Panc1 (cell line): ENCODE measurements around the gene NCK2.

Experiments
- CTCF ChIP-seq: fragments of 450-650 bp; IDR thresholded peaks from 2 replicates; pipeline ENCODE4 v1.5.1; 2017; ENCODE audit warnings: mild to moderate bottlenecking
- TCF7L2 ChIP-seq: IDR thresholded peaks from 2 replicates; pipeline ENCODE4 v1.6.1; 2011; ENCODE audit warnings: mild to moderate bottlenecking, low read depth, low read length, inconsistent platforms

GRCh38 chr2:105750735-105751134 is 6.0 kb downstream of the NCK2 start:
- TF ChIP-seq TCF7L2, result no peak
- TF ChIP-seq CTCF, result no peak
